Liver (tissue), 3 donors: ENCODE data around the gene PSMG3.

Source experiments
- SP1 ChIP-seq: IDR thresholded peaks from 2 replicates; pipeline ENCODE4 v1.6.1; 2018; ENCODE audit warnings: antibody characterized with exemption, mild to moderate bottlenecking
- TAF1 ChIP-seq: conservative IDR thresholded peaks from 2 replicates; pipeline ENCODE4 v1.6.1; 2016; ENCODE audit warnings: antibody characterized with exemption, mild to moderate bottlenecking
- YY1 ChIP-seq: IDR thresholded peaks from 2 replicates; pipeline ENCODE4 v1.6.1; 2016; ENCODE audit warnings: antibody characterized with exemption, mild to moderate bottlenecking
- TF ChIP-seq, protein P1 (sequence below): fragments of 150-350 bp; IDR thresholded peaks from 2 replicates; pipeline ENCODE4 v1.5.1; 2017; ENCODE audit warnings: improper control_type of control experiment, low read depth, low read length; ENCODE audit not compliant: missing input control
- TF ChIP-seq, protein P2 (sequence below): IDR thresholded peaks from 2 replicates; pipeline ENCODE4 v1.6.1; 2016; ENCODE audit warnings: antibody characterized with exemption
- TF ChIP-seq, protein P3 (sequence below): IDR thresholded peaks from 2 replicates; pipeline ENCODE4 v1.6.1; 2016; ENCODE audit warnings: antibody characterized with exemption
- TF ChIP-seq, protein P4 (sequence below): IDR thresholded peaks from 2 replicates; pipeline ENCODE4 v1.6.1; 2016; ENCODE audit warnings: antibody characterized with exemption, mild to moderate bottlenecking
- donor health status: healthy.
- donor health status: healthy.

DNA sequence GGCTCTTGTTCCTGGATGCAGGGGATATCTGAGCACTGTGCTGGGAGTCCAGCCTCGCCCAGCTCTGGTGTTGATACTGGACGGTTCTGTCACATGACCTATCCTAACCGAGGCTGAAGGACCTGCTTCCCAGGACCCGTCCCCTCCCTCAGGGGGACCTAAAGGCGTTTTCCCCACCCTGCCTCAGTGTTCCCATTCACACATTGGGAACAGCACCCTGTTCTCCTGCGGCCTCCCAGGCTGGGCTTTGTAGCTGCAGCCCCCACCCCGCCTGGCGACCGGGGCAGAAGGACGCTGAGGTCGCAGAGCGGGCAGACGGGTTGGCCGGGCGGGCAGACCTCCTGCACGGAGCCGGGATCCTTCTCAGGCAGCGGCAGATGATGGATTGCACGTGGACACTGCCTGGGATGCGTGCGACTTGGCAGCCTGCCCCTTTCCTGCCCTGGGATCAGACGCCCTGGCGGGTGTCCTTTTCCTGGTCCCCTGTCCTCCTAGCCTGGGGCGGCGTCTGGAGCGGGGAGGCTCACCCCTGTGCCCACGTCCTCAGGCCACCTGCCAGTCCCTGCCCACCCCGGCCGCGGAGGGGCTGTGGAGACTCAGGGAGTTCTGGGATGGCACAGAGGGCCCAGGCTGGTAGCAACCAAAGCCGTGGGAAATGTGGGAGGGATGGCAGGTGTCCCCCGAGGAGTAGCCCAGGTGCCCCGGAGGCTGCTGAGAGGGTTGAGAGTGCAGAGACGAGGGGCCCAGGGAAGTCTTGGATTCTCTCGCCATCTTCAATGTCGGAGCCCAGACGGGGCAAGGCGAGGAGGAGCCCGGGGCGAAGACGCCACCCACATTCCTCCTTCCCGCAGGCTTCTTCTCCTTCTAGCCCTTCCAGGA lies 17.2 kb upstream of the PSMG3 start:
- TF ChIP-seq, protein P1, sequence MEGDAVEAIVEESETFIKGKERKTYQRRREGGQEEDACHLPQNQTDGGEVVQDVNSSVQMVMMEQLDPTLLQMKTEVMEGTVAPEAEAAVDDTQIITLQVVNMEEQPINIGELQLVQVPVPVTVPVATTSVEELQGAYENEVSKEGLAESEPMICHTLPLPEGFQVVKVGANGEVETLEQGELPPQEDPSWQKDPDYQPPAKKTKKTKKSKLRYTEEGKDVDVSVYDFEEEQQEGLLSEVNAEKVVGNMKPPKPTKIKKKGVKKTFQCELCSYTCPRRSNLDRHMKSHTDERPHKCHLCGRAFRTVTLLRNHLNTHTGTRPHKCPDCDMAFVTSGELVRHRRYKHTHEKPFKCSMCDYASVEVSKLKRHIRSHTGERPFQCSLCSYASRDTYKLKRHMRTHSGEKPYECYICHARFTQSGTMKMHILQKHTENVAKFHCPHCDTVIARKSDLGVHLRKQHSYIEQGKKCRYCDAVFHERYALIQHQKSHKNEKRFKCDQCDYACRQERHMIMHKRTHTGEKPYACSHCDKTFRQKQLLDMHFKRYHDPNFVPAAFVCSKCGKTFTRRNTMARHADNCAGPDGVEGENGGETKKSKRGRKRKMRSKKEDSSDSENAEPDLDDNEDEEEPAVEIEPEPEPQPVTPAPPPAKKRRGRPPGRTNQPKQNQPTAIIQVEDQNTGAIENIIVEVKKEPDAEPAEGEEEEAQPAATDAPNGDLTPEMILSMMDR = no peak
- TF ChIP-seq TAF1 = no peak
- TF ChIP-seq, protein P2, sequence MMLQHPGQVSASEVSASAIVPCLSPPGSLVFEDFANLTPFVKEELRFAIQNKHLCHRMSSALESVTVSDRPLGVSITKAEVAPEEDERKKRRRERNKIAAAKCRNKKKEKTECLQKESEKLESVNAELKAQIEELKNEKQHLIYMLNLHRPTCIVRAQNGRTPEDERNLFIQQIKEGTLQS = no peak
- TF ChIP-seq, protein P3, sequence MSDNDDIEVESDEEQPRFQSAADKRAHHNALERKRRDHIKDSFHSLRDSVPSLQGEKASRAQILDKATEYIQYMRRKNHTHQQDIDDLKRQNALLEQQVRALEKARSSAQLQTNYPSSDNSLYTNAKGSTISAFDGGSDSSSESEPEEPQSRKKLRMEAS = no peak
- TF ChIP-seq, protein P4, sequence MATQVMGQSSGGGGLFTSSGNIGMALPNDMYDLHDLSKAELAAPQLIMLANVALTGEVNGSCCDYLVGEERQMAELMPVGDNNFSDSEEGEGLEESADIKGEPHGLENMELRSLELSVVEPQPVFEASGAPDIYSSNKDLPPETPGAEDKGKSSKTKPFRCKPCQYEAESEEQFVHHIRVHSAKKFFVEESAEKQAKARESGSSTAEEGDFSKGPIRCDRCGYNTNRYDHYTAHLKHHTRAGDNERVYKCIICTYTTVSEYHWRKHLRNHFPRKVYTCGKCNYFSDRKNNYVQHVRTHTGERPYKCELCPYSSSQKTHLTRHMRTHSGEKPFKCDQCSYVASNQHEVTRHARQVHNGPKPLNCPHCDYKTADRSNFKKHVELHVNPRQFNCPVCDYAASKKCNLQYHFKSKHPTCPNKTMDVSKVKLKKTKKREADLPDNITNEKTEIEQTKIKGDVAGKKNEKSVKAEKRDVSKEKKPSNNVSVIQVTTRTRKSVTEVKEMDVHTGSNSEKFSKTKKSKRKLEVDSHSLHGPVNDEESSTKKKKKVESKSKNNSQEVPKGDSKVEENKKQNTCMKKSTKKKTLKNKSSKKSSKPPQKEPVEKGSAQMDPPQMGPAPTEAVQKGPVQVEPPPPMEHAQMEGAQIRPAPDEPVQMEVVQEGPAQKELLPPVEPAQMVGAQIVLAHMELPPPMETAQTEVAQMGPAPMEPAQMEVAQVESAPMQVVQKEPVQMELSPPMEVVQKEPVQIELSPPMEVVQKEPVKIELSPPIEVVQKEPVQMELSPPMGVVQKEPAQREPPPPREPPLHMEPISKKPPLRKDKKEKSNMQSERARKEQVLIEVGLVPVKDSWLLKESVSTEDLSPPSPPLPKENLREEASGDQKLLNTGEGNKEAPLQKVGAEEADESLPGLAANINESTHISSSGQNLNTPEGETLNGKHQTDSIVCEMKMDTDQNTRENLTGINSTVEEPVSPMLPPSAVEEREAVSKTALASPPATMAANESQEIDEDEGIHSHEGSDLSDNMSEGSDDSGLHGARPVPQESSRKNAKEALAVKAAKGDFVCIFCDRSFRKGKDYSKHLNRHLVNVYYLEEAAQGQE = no peak
- no peak for TF ChIP-seq SP1
- no peak for TF ChIP-seq YY1
